NCI-H187 treated with DMSO at 0.1 percent for 48 hours (cell line): ENCODE data around the gene SNRPB2.

ENCODE experiments used
- DNase-seq: peaks from one replicate; lab custom pipeline; 2025; lab: John Stamatoyannopoulos, UW

The SNRPB2 gene

DNA sequence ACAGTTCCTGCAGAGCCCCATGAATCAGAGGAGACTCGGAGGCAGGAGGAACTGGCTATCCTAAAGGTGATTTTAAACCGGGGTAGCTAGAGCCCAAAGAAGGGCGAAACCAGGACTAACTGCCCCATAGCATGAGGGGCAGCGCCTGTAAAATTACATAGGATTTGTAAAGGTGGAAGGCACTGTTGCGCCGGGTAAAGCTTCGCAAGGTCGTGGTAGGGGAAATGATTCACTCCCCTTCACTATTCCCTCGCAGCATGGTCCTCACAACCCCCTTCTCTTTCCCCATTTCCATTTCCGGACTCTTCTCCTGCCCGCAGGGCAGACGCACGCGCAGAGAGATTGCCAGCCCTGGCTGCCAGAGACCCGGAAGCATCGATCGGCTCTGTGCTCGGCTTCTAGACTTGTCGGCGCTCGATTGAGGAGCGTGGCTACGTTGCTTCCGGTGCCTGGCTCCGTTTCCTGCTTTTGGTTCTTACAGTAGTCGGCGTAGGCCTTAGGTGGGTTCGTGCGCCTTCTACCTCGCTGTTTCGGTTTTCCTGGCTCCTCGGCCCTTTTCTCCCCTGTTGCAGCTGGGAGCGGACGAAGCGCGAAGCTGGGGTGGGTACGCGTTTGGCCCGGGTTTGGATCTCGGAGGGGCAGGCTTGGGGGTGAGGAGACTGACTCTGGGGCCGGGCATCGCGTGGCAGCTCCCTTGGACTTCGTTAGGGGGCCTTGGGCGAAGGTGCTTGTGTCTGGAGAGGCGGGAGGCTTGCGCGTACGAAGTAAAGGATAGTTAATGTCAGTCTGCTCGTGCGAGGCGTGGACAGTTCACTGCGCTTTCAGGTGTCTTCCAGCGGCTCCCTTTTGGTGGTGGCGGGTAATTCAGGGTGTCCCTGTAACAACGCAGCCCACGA lies at the start of gene SNRPB2:
Gene SNRPB2, plus strand, starts transcription at position 462 of the 896 bp plus-strand sequence. CDS start 1,677 bp downstream, outside the sequence.
- peak; percentile 60 for DNase-seq

DNA sequence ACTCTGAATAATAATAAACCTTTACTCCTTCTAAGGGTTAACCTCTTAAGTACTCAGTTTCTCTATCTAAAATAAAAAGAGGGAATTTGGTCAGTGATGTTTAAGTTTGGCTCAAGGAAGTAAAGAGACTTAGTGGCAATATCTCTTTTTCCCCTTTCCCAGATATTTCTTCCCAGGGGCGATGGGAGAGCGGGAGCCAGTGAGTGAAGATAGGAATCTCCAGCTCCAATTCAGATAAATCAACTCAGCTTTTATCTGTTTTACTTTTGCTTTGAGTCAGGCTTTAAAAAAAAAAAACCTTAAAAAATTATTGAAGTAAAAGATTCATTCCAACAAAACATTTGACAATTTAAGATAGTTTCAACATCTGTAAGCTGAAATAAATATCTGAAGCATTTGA lies 45.4 kb upstream of the SNRPB2 start:
- no peak for DNase-seq

DNA sequence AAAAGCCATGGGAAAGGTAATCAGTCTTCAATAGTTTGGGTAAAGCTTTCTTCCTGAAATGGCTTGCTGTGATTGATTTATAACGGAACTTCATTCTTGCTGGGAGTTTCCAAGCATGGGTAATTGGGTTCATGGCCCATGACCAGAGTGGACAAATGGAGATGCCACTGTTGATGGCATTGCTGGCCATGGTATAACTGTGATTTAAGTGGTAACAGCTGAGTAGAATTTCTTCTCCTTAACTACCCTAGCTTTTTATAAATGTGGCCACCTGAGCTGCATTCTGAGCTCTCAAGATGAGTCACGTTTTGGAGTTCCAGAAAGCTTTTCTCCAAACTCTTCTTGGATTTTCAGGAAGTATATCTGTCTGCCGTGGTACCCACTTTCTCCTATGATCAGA lies 39.9 kb upstream of the SNRPB2 start:
- DNase-seq, result no peak

DNA sequence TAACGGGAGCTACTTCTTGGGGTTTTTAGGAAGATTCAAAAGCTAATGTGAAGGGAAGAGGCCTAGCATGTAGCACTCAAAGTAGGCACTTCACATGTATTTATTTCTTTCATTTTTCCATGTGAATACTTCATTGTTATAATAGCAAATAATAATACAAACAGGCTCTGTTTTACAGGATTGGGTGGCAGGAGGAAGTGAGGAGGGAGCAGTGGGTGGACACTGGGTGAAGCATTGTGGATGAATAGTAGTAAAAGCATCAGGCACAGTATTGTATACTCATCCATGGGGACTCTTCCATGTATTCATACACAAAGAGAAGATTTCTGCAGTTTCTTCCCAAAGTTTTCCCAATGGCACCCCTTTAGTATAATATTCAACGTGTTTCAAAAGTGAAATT lies 38.4 kb upstream of the SNRPB2 start:
- no peak for DNase-seq

DNA sequence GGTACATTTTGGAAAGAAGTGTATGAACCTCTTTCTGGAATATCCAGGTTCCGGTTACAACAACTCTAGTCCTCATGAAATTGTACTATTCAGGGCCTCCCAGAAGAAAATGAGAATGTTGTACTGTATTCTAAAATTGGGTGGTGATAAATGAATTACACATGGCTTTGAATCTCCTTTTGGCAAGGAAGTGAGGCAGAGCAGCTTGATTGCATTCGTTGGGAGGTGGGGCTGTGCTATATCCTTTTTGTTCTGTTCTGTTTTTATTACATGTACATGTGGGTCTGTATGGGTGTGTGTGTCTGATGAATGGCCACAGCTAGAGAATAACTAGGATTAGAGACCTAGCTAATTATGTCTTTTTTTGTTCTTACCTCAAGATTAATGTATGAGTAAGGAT lies 37.8 kb upstream of the SNRPB2 start:
- no peak for DNase-seq

DNA sequence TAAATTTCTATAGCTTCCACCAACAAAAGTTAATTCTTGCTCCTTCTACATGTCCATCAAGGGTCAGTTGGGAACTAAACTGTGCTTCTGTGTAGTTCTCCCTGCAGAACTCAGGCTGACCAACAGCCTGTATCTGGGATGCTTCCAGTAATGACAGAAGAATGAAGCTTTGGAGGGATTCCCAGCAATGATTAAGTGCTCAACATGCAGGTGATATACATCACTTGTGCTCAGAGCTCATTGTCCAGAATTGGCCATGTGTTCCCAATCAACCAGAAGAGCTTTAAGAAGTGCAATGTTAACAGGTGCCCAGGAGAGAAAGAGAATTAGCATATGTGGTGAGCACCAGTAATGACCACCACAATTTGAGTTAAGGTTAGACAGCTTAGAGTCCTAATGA lies 37.4 kb upstream of the SNRPB2 start:
- no peak for DNase-seq

DNA sequence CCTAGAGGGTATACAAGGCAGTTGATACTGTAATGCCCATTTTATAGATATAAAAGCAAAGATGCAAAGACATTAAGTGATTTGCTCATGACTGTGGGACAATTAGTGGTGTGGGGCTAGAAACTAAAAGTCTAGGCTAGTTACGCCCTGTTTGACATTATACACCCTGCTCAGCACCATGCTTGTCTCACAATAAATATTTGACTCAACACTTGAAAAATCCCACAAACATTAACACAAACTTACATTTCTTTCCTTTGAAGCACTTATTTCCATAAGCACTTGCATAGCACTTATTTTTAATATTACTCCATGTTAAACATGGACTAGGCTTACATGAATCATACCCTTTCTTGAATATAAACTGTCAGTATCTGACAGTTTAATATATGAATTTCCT lies 36.5 kb upstream of the SNRPB2 start:
- DNase-seq, result no peak

DNA sequence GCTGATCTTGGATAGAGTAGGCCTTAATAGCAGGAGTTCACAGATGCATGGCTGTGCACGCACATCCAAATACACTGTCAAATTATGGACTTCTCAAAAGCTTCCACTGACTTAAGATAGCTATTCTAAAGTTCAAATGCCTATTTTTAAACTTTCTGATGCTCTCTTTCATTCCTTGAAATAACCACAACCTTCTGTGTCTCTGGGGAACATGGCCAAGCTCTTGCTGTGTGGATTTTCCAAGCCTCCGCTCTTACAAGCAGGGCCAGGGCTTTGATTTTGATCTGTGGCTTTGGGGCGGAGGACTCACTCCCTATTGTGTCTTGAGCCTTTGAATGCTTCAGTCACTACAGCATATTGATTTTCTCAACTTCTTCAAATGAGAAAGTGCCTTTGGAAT lies 35.7 kb upstream of the SNRPB2 start:
- DNase-seq, result no peak

DNA sequence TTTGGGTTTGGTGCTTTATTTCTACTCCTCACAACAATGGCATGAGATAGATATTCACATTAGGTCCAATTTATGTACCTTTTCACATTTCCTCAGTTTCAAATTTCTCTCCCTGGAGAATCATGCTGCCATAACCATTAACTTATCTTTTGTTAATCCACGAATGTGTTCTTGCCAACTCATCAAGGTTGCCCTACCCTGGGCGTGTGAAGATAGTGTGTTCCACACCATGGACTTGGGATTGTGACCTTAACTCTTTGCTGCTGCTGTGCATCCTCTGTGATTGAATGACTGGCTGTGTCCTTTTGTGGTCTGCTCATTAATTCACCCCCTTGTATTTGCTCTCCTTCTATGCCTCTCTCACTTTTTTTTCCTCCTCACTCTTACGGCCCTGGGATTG lies 34.2 kb upstream of the SNRPB2 start:
- DNase-seq, result no peak

DNA sequence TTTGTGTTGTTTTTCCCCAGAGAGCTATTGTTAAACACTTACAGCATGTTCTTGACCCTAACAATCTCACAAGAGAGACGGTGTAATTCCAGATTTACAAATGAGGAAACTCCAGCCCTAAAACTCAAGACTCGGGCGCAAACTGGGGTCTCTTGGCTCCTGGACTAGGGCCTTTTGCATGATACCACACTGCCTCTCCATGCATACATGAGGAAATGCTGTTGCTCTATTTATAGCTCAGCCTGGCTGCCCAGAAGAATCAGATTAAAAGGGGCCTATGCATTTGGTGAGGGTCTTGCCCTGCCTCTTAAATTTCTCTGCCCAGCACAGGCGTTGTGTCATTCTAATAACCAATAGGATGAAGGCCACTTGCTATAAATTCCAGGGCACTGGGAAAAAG lies 30.5 kb upstream of the SNRPB2 start:
- no peak for DNase-seq

DNA sequence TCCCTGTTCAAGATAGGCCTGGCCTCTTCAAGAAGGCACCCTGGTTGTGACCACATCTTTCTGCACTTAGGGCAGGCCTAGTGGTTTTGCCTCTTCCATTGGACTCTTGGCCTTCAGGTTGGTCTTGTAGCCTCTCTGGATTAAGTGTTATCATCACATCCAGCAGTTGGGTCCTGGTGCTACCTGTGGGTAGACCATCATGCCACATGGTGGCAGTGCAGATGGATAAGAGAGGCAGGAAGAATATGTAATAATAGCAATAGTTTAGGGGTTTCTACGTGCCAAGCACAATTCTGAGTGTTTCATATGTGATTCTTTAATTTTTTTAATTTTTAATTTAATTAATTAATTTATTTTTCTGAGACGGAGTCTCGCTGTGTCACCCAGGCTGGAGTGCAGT lies 28.5 kb upstream of the SNRPB2 start:
- no peak for DNase-seq

DNA sequence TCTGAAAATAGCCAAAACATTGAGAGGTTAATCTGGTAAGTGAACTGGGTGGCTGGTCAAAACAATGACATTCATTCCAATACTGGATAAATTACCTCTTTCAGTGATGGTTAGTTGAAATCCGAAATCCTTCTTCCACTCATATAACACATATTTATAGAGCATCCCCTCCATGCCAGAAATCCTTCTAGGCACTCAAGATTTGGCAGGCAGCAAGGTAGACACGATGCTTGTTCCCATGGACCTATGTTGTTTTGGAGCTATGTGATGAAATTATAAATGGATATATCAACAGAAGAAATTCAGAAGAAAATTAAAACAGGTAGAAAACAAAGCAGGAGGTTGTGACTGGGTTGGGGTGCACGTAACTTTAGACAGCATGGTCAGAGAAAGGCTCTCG lies 26.3 kb upstream of the SNRPB2 start:
- DNase-seq, result no peak

DNA sequence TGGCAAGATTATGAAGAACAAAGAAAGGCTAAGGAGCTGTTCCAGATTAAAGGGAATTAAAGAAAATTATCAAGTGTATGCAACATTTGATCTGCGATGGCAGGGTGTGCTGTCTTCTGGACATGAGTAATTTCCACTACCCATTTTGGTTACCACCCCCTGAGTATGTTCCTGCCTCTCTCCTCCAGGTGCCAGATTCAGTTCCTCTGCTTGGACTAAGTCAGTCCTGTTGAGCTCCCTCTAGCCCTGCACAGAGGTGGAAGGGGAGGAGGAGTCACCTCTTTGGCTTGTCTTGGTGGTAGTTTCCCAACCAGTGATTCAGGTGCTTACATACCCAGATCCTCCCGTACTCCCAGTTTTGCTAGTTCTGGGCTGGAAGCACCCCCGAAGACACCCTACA lies 22.2 kb upstream of the SNRPB2 start:
- DNase-seq, result no peak

DNA sequence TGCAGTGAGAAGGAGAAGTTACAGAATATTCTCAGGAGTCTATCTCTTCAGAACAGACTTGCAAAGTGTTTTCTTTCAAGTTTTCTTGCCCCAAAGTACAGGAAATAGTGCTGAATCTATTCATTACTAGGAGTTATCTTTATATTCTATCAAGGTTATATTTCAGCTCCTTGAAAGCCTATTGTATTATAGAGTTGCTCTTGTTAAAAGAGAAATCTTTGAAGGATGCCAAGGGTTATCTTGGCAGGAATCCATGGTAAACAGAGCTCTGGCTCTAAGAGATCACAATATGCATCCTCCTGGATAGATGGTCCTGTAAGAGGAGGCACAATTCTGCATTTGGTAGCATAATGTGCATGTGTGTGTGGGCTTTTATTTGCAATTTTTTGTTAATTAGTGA lies 21.2 kb upstream of the SNRPB2 start:
- no peak for DNase-seq

DNA sequence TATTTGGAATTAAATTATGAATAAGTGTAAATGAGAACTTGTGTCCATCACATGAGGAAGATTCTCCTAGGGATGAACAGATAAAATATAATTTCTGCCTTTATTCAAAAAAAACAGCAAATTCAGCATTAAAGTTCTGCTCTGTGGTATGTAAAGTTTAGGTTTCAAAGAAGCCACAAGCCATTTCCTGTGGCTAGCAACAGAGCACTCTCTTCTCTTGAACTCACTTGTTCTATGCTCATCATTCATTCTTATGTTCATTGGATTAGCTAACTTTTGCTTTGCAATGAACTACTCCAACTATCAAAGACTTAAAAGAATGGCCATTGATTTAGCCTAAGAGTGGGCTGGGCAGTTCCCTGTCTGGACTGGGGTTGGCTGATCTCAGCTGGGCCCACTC lies 20.8 kb upstream of the SNRPB2 start:
- no peak for DNase-seq

DNA sequence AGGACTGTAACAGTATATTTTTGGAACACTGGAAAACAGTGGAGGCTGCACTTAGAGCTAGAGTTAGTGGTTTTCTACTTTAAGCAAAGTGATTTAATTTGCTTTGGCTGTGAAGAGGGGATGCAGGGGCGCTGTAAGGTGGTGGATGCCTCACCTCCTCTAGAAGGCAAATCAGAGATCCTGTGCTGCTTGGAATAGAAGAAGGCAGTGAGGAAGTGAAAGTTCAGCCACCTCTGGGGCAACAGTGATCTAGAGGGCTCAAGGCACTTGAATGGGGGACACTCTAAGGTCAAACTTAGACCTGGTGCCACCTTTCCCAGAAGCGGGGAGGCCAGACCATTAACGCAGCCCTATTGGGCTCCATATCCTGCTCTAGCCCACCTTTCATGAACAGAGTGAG lies 19.0 kb upstream of the SNRPB2 start:
- no peak for DNase-seq

DNA sequence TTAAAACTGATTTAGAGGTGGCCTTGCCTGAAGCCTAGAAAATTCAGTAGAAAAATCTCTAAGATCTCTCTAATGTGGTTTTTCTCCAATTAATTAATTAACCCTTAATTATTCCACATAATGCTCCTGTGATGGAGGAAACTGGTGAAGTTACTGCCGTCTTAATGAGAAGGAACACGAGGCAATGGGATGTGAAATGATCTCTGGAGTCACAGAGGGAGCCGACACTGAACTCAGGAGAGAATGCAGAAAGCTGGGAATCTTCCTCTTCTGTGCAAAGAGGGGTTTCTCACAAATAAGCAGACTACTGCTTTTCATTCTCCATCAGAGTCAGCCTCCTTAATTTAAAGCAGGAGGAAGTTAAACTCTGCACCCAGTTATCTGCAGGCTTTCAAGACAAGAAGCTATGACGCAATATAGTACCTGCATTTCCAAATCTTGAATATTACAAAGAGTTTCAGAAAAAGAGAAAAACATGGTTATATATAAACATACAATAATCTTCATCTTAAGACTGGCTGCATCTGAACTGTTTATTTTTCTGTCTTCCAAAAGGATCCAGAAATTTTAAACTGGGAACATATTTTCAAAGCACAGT lies 18.1 kb upstream of the SNRPB2 start:
- no peak for DNase-seq

DNA sequence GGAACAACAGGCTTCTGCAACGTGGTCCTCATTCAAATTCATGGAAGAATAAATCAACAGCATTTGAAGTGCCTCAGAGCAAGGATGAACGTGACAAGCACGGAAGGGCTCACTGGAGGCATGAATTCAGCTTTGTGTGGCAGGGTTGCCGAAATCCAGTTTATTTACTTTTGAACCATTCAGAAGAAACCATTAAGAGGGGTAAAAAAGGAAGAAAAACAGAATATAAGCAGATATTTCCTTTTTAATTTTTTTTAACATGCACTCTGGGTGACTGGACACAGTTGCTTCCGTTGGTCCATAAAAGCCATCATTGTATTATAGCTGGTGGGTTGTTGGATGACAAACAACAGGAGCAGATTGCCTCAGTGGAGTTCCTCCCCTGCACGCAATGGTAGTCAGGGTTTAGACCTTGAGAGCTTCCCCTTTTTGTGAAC lies 17.3 kb upstream of the SNRPB2 start:
- DNase-seq, result no peak

DNA sequence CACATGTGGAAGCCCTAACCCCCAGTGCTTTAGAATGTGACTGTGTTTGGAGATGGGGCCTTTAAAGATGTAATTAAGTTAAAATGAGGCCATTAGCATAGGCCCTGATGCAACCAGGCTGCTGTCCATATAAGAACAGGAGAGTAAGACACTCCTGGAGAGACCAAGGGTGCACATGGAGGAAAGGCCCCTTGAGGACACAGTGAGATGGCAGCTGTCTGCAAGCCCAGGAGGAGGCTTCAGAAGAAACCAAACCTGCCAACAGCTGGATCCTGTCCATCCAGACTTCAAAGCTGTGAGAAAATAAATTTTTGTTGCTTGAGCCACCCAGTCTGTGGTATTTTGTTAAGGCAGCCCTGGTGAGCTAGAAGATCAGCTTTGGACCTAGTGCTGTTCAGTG lies 16.8 kb upstream of the SNRPB2 start:
- no peak for DNase-seq

DNA sequence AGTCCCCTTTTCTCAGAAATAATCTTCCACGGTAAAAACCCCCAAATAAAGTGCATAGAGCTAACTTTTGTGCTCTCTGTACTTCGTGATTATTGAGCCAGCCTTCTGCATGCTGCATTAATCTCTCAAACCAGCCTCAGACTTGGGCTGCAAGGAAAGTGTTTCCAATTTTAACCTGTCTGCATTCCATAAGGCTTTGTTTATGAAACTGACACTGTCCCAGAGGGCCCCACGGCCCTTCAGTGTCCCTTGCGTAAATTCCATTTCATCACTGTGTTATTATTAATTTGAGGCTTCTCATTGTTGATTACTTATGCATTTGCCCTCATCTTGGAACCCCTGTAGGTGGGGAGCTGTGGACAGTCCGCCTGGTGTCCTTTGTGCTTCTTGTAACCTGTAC lies 15.6 kb upstream of the SNRPB2 start:
- no peak for DNase-seq

DNA sequence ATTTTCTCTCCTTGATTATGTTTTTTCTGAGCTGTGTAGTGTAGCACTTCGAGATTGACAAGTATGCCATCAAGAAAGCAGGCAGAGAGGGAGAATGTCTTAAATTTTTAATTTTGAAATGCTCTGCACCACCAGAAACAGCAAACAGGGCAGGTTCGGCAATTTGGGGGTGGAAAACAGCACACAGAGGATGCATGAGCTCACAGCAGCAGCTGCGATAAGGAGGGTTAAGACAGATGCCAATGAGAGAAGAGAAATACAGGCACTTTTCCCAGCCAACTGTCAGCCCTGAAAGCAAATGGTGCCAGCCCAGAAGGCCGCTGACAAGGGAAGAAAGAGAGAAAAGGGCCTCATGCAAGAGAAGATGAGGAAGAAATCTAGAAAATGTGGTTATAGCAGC lies 15.1 kb upstream of the SNRPB2 start:
- DNase-seq, result no peak

DNA sequence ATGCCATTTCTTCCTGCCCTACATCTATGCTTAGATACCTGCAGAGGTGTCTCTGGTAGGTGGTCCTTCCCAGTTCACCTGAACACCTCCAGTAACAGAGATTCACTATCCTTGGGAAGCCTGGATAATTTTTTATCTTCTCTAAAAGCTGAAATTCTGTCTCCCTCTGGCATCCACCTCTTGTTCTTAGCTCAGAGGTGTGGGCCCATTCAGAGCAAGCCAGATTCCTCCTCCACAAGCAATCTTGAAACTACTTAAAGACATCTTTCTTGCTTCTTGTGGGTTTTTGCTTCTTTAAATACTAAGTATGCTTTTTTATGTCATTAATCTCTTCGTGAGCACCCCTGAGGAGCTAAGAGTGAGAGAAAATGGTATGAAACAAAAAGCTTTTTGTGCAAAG lies 10.4 kb upstream of the SNRPB2 start:
- DNase-seq, result no peak

DNA sequence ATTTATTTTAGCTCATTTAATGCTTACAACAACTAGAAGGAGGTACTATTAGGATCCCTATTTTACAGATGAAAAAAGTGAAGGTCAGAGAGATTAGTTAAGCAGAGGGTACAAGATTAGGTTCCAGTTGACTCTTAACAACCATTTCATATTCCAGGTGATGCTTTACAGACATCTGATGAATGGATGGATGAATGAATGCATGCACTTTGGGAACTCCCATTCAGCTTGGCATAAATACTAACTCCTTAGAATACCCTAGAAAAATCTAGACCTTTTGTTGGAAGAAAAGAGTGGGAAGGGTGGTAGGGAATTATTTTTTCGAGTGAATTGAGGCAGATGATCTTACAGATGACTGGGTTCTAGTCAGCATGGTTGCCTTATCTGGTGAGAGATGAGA lies 746 bp upstream of the SNRPB2 start:
- no peak for DNase-seq
